ENCODE results near the gene MYRF.

Gene MYRF

GRCh38 chr11:61827571-61828378, 75.3 kb downstream of the MYRF start, which contains the start of gene FADS2:
TSS of gene FADS2 (plus strand) at chr11:61828300. CDS start at chr11:61828391, 91 bp downstream.
- in situ Hi-C loops (cut with HindIII; ENCODE audit: low sequenced_read_pairs), result no loop called here
- H3K4me3 ChIP-seq (ENCODE audit: low read depth, low read length), result peak within 1 kb of the TSS; percentile 83
- no peak for TF ChIP-seq CTCF (IDR thresholded peaks at IDR 0.05; ENCODE audit: low read depth, low read length)
- peak; percentile 98 for DNase-seq (ENCODE audit: low read depth, low spot score)

- in situ Hi-C loops (cut with HindIII; ENCODE audit: low sequenced_read_pairs), result no loop called here
- no peak for TF ChIP-seq CTCF (IDR thresholded peaks at IDR 0.05; ENCODE audit: low read depth, low read length)
- DNase-seq (ENCODE audit: low read depth, low spot score), result no peak
- H3K4me3 ChIP-seq (ENCODE audit: low read depth, low read length), result peak overlapping the region; percentile 83
These were observed 75.9 kb downstream of the MYRF start for GRCh38 chr11:61828379-61828628.

- in situ Hi-C loops (cut with HindIII; ENCODE audit: low sequenced_read_pairs), result no loop called here
- peak overlapping the region; percentile 83 for H3K4me3 ChIP-seq (ENCODE audit: low read depth, low read length)
- TF ChIP-seq CTCF (IDR thresholded peaks at IDR 0.05; ENCODE audit: low read depth, low read length), result peak; percentile 68
- DNase-seq (ENCODE audit: low read depth, low spot score), result peak; percentile 27
These were observed 76.4 kb downstream of the MYRF start for GRCh38 chr11:61828629-61829407.

GRCh38 chr11:61829806-61830205, 77.4 kb downstream of the MYRF start:
- peak overlapping the region; percentile 83 for H3K4me3 ChIP-seq (ENCODE audit: low read depth, low read length)
- TF ChIP-seq CTCF (IDR thresholded peaks at IDR 0.05; ENCODE audit: low read depth, low read length), result no peak
- in situ Hi-C loops (cut with HindIII; ENCODE audit: low sequenced_read_pairs), result no loop called here
- no peak for DNase-seq (ENCODE audit: low read depth, low spot score)

- in situ Hi-C loops (cut with HindIII; ENCODE audit: low sequenced_read_pairs), result no loop called here
- peak overlapping the region; percentile 83 for H3K4me3 ChIP-seq (ENCODE audit: low read depth, low read length)
- DNase-seq (ENCODE audit: low read depth, low spot score), result no peak
- TF ChIP-seq CTCF (IDR thresholded peaks at IDR 0.05; ENCODE audit: low read depth, low read length), result no peak
These were observed 78.0 kb downstream of the MYRF start for GRCh38 chr11:61830237-61831105.

GRCh38 chr11:61832207-61832606, 79.8 kb downstream of the MYRF start:
- no peak overlapping the region for H3K4me3 ChIP-seq (ENCODE audit: low read depth, low read length)
- no peak for TF ChIP-seq CTCF (IDR thresholded peaks at IDR 0.05; ENCODE audit: low read depth, low read length)
- no peak for DNase-seq (ENCODE audit: low read depth, low spot score)
- in situ Hi-C loops (cut with HindIII; ENCODE audit: low sequenced_read_pairs), result no loop called here

Data from astrocyte of the spinal cord (primary cell).